Neuron (in vitro differentiated cells): Measurements from ENCODE around the gene TSHZ2.

Experiments
- H2AFZ ChIP-seq: one replicate; pipeline ENCODE4 v1.6.1; 2013; ENCODE audit warnings: low read depth, mild to moderate bottlenecking, inconsistent platforms, low read length, moderate library complexity
- H3K27me3 ChIP-seq: one replicate; pipeline ENCODE4 v1.6.1; 2013; ENCODE audit warnings: low read length; ENCODE audit not compliant: insufficient read depth
- H3K36me3 ChIP-seq: one replicate; pipeline ENCODE4 v1.6.1; 2013; ENCODE audit warnings: low read length; ENCODE audit not compliant: insufficient read depth
- H3K4me1 ChIP-seq: one replicate; pipeline ENCODE4 v1.6.1; 2013; ENCODE audit warnings: low read length; ENCODE audit not compliant: insufficient read depth
- H3K4me3 ChIP-seq: 2 replicates; pipeline ENCODE4 v1.5.1; 2013; ENCODE audit warnings: mild to moderate bottlenecking, low read length, moderate library complexity
- H3K9me3 ChIP-seq: one replicate; pipeline ENCODE4 v1.6.1; 2013; ENCODE audit warnings: low read length

The TSHZ2 gene

GRCh38 chr20:53130795-53131194, 158.6 kb downstream of the TSHZ2 start:
- Histone ChIP-seq H3K9me3 (no peaks in the 10 kb centered on the region), H2AFZ (no peak overlapping the region), H3K4me1 (peaks cover 6% of the 10 kb centered on the region), H3K36me3 (no peaks in the 10 kb centered on the region), H3K4me3 (no peak overlapping the region), H3K27me3 (no peaks in the 10 kb centered on the region)

GRCh38 chr20:53133125-53133524, 161.0 kb downstream of the TSHZ2 start:
- Histone ChIP-seq H3K36me3 (no peaks in the 10 kb centered on the region), H3K4me3 (no peak overlapping the region), H2AFZ (no peak overlapping the region), H3K27me3 (no peaks in the 10 kb centered on the region), H3K9me3 (no peaks in the 10 kb centered on the region), H3K4me1 (peaks cover 6% of the 10 kb centered on the region)

GRCh38 chr20:53133628-53134027, 161.5 kb downstream of the TSHZ2 start:
- H3K36me3 ChIP-seq = no peaks in the 10 kb centered on the region
- no peaks in the 10 kb centered on the region for H3K9me3 ChIP-seq
- no peak overlapping the region for H3K4me3 ChIP-seq
- peaks cover 6% of the 10 kb centered on the region for H3K4me1 ChIP-seq
- H2AFZ ChIP-seq = no peak overlapping the region
- no peaks in the 10 kb centered on the region for H3K27me3 ChIP-seq

GRCh38 chr20:53136473-53136872, 164.3 kb downstream of the TSHZ2 start:
- no peak overlapping the region for H2AFZ ChIP-seq
- H3K36me3 ChIP-seq = no peaks in the 10 kb centered on the region
- H3K9me3 ChIP-seq = no peaks in the 10 kb centered on the region
- H3K27me3 ChIP-seq = no peaks in the 10 kb centered on the region
- peaks cover under 1% of the 10 kb centered on the region for H3K4me1 ChIP-seq
- H3K4me3 ChIP-seq = no peak overlapping the region

GRCh38 chr20:53138454-53139262, 166.5 kb downstream of the TSHZ2 start:
- Histone ChIP-seq H3K4me1 (peaks cover 3% of the 10 kb centered on the region), H3K36me3 (no peaks in the 10 kb centered on the region), H3K27me3 (no peaks in the 10 kb centered on the region), H2AFZ (no peak overlapping the region), H3K9me3 (no peaks in the 10 kb centered on the region), H3K4me3 (no peak overlapping the region)

GRCh38 chr20:53141201-53142050, 169.3 kb downstream of the TSHZ2 start:
- Histone ChIP-seq H3K4me1 (peaks cover 3% of the 10 kb centered on the region), H2AFZ (no peak overlapping the region), H3K4me3 (no peak overlapping the region), H3K27me3 (no peaks in the 10 kb centered on the region), H3K9me3 (no peaks in the 10 kb centered on the region), H3K36me3 (no peaks in the 10 kb centered on the region)

GRCh38 chr20:53142225-53143127, 170.3 kb downstream of the TSHZ2 start:
- H3K36me3 ChIP-seq = no peaks in the 10 kb centered on the region
- H2AFZ ChIP-seq = no peak overlapping the region
- H3K4me3 ChIP-seq = no peak overlapping the region
- no peaks in the 10 kb centered on the region for H3K9me3 ChIP-seq
- no peaks in the 10 kb centered on the region for H3K27me3 ChIP-seq
- H3K4me1 ChIP-seq = peaks cover 3% of the 10 kb centered on the region

- H3K9me3 ChIP-seq = no peaks in the 10 kb centered on the region
- no peak overlapping the region for H3K4me3 ChIP-seq
- peaks cover 9% of the 10 kb centered on the region for H3K4me1 ChIP-seq
- H3K27me3 ChIP-seq = no peaks in the 10 kb centered on the region
- H2AFZ ChIP-seq = no peak overlapping the region
- no peaks in the 10 kb centered on the region for H3K36me3 ChIP-seq
Measured at GRCh38 chr20:53146201-53146891, 174.2 kb downstream of the TSHZ2 start.

GRCh38 chr20:53148771-53149147, 176.6 kb downstream of the TSHZ2 start:
- Histone ChIP-seq H3K4me3 (no peak overlapping the region), H3K36me3 (no peaks in the 10 kb centered on the region), H3K27me3 (no peaks in the 10 kb centered on the region)

GRCh38 chr20:53149148-53149889, 177.2 kb downstream of the TSHZ2 start:
- peaks cover 6% of the 10 kb centered on the region for H3K4me1 ChIP-seq
- H3K27me3 ChIP-seq = no peaks in the 10 kb centered on the region
- no peak overlapping the region for H3K4me3 ChIP-seq
- no peaks in the 10 kb centered on the region for H3K36me3 ChIP-seq
- no peaks in the 10 kb centered on the region for H3K9me3 ChIP-seq
- H2AFZ ChIP-seq = no peak overlapping the region

More at GRCh38 chr20:53148771-53149147, 176.6 kb downstream of the TSHZ2 start:
- Histone ChIP-seq H3K4me1 (peaks cover 6% of the 10 kb centered on the region), H3K9me3 (no peaks in the 10 kb centered on the region), H2AFZ (no peak overlapping the region)

- H3K4me1 ChIP-seq = peaks cover 6% of the 10 kb centered on the region
- no peaks in the 10 kb centered on the region for H3K36me3 ChIP-seq
- H2AFZ ChIP-seq = no peak overlapping the region
- no peaks in the 10 kb centered on the region for H3K9me3 ChIP-seq
- H3K4me3 ChIP-seq = no peak overlapping the region
- no peaks in the 10 kb centered on the region for H3K27me3 ChIP-seq
Measured at GRCh38 chr20:53149890-53150205, 177.7 kb downstream of the TSHZ2 start.

GRCh38 chr20:53150532-53150931, 178.4 kb downstream of the TSHZ2 start:
- H3K9me3 ChIP-seq = no peaks in the 10 kb centered on the region
- H3K27me3 ChIP-seq = no peaks in the 10 kb centered on the region
- H3K36me3 ChIP-seq = no peaks in the 10 kb centered on the region
- no peak overlapping the region for H2AFZ ChIP-seq
- H3K4me1 ChIP-seq = peaks cover 6% of the 10 kb centered on the region
- no peak overlapping the region for H3K4me3 ChIP-seq
